OCI-LY1 (cell line): Measurements from ENCODE around the gene AGTRAP.

Experiments used
- EZH2 ChIP-seq: fragments of 200-600 bp; sonication (generic), shearing (Covaris generic); IDR thresholded peaks from 2 replicates; pipeline ENCODE4 v1.8.0; 2017; ENCODE audit warnings: borderline replicate concordance, mixed run types, mild to moderate bottlenecking, antibody characterized with exemption, low read length, moderate library complexity, mixed read lengths
- TF ChIP-seq, protein P1 (sequence below): fragments of 200-600 bp; sonication (generic), shearing (Covaris generic); IDR thresholded peaks from 2 replicates; pipeline ENCODE4 v1.5.1; 2017; ENCODE audit warnings: mild to moderate bottlenecking, antibody characterized with exemption, low read length, moderate library complexity, mixed read lengths

DNA sequence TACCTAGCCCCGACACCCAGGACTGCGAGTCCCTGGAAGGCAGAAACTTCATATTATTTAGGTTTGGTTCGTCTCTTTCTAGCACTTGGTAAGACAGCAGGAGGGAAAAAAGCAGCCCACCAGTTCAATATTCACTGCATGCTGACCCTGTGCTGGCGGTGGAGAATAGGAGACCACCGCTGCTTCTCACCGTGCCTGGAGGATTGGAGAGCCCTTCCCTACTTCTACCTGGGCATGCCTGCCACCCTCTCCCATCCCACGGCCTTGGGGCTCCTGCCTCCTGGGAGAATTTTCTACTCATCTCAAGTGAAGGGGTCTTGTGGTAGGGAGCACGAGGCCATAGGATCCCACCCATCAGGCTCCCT, 64.4 kb downstream of the AGTRAP start:
- TF ChIP-seq, protein P1, sequence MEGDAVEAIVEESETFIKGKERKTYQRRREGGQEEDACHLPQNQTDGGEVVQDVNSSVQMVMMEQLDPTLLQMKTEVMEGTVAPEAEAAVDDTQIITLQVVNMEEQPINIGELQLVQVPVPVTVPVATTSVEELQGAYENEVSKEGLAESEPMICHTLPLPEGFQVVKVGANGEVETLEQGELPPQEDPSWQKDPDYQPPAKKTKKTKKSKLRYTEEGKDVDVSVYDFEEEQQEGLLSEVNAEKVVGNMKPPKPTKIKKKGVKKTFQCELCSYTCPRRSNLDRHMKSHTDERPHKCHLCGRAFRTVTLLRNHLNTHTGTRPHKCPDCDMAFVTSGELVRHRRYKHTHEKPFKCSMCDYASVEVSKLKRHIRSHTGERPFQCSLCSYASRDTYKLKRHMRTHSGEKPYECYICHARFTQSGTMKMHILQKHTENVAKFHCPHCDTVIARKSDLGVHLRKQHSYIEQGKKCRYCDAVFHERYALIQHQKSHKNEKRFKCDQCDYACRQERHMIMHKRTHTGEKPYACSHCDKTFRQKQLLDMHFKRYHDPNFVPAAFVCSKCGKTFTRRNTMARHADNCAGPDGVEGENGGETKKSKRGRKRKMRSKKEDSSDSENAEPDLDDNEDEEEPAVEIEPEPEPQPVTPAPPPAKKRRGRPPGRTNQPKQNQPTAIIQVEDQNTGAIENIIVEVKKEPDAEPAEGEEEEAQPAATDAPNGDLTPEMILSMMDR, result no peak
- no peak for TF ChIP-seq EZH2
